GM23248 (cell line): ENCODE data around the gene SEMA3C.

Experiments
- EZH2 ChIP-seq: fragments of 200-600 bp; sonication (generic); IDR thresholded peaks from 2 replicates; pipeline ENCODE4 v1.6.1; 2018; ENCODE audit warnings: antibody characterized with exemption, mild to moderate bottlenecking; ENCODE audit not compliant: insufficient read depth, poor library complexity, severe bottlenecking
- EZH2phosphoT487 ChIP-seq: fragments of 200-600 bp; sonication (generic); IDR thresholded peaks from 2 replicates; pipeline ENCODE4 v1.6.1; 2018; ENCODE audit warnings: antibody characterized with exemption, moderate library complexity, mild to moderate bottlenecking, low read depth; ENCODE audit not compliant: insufficient read depth

- TF ChIP-seq EZH2phosphoT487 (no peak), EZH2 (no peak)
Observed at GRCh38 chr7:80840681-80841080, 78.2 kb downstream of the SEMA3C start.
